Activated CD8-positive, alpha-beta memory T cell treated with anti-CD3 and anti-CD28 coated beads, Interleukin-2, amount 10 ng/mL, durations not matched to agents 7 days and 5 days (primary cell): ENCODE data around the gene FSCN2. TPM values are rescaled to one million over a fixed set of nuclear protein-coding genes. Genes with fewer than 3 reads are reported as not detected.
"Not testable (repeated sequence)": the region's sequence is repeated elsewhere in the genome, so short reads cannot be mapped to it uniquely, and the experiment has no call there.

Experiments used
- ATAC-seq: fragments of 150-1000 bp; cut with Tn5 transposase; one replicate; pipeline ENCODE4 v1.10.0; 2021; ENCODE audit warnings: moderate library complexity
- CTCF ChIA-PET: fragments of 350-600 bp; sonication (Branson Sonifier 250); formaldehyde crosslinking; loops from one replicate; lab custom pipeline; 2021; ENCODE audit warnings: antibody characterized with exemption; lab: Charles Lee
- DNase-seq: peaks from one replicate; pipeline ENCODE4 v3.0.0-alpha.2; 2020
- H3K27ac Mint-ChIP-seq: one replicate; pipeline ENCODE4 v1.8.0; 2021; ENCODE audit warnings: mild to moderate bottlenecking, mixed read lengths
- H3K27me3 Mint-ChIP-seq: one replicate; pipeline ENCODE4 v1.8.0; 2021; ENCODE audit warnings: mixed read lengths
- H3K36me3 Mint-ChIP-seq: one replicate; pipeline ENCODE4 v1.8.0; 2021; ENCODE audit warnings: mild to moderate bottlenecking, mixed read lengths
- H3K4me1 Mint-ChIP-seq: one replicate; pipeline ENCODE4 v1.8.0; 2021; ENCODE audit warnings: mixed read lengths
- H3K4me3 Mint-ChIP-seq: one replicate; pipeline ENCODE4 v1.8.0; 2021; ENCODE audit warnings: mild to moderate bottlenecking, moderate library complexity, mixed read lengths
- H3K9me3 Mint-ChIP-seq: one replicate; pipeline ENCODE4 v1.8.0; 2022; ENCODE audit warnings: low read depth, mixed read lengths
- total RNA-seq, 2 experiments: library from RNA; stranded (reverse); gene quantifications; one replicate each; pipeline ENCODE4 v1.2.3, GENCODE V29; 2021

FSCN2 gene
- total RNA-seq, 2 experiments from 2014 or later: 0.41 to 0.56 TPM

GRCh38 chr17:81583589-81584342 lies 55.6 kb downstream of the FSCN2 start:
- Mint-ChIP-seq H3K36me3 (peaks cover 44% of the 10 kb centered on the region), H3K4me1 (no peaks in the 10 kb centered on the region), H3K27ac (no peak overlapping the region), H3K4me3 (no peak overlapping the region), H3K9me3 (no peaks in the 10 kb centered on the region), H3K27me3 (no peaks in the 10 kb centered on the region)
- no peak for ATAC-seq
- no peak for DNase-seq
- CTCF ChIA-PET: no interaction called here

DNA sequence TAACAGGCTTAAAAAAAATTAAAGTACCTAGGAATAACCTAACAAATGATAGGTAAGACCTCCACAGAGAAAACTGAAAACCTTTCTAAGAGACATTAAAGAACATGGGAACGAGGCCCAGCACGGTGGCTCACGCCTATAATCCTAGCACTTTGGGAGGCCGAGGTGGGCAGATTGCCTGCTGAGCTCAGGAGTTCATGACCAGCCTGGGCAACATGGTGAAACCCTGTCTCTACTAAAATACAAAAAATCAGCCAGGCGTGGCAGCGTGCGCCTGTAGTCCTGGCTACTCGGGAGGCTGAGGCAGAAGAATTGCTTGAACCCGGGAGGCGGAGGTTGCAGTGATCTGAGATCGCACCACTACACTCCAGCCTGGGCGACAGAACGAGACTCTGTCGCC lies 56.6 kb downstream of the FSCN2 start:
- ATAC-seq, H3K27me3 Mint-ChIP-seq, H3K27ac Mint-ChIP-seq, H3K4me3 Mint-ChIP-seq, H3K4me1 Mint-ChIP-seq, DNase-seq, H3K9me3 Mint-ChIP-seq, CTCF ChIA-PET: not testable (repeated sequence)
- H3K36me3 Mint-ChIP-seq: peaks cover 45% of the 10 kb centered on the region

DNA sequence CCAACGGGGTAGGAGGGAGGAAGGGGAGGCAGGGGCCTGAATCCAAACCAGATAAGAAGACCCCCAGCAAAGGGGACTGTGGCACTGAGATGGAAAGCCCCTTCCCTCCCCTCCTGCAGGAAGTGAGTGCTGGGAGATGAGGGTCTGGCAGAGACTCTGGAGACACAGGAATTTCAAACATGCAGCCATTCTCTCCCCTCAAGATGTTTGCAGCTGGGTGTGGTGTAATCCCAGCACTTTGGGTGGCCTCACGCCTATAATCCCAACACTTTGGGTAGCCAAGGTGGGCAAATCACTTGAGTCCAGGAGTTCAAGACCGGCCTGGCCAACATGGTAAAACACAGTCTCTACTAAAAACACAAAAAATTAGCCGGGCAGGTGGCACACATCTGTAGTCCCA lies 57.9 kb downstream of the FSCN2 start:
- no peak overlapping the region for H3K27ac Mint-ChIP-seq
- no peaks in the 10 kb centered on the region for H3K27me3 Mint-ChIP-seq
- H3K4me3 Mint-ChIP-seq: no peak overlapping the region
- no peaks in the 10 kb centered on the region for H3K4me1 Mint-ChIP-seq
- ATAC-seq: no peak
- peaks cover 47% of the 10 kb centered on the region for H3K36me3 Mint-ChIP-seq
- CTCF ChIA-PET: interaction anchor here (0.8 kb wide), 1 partner anchor 23 kb away, joined by 3 read pairs; no protein-coding TSS in a partner anchor
- no peaks in the 10 kb centered on the region for H3K9me3 Mint-ChIP-seq
- DNase-seq: no peak

Other genes with a start within 250 kb of the FSCN2 start
- gene SLC38A10, start 233.1 kb upstream of the FSCN2 start, total RNA-seq: 10 to 100 TPM; 81.7 to 88.7 TPM
- gene BAHCC1, start 132.9 kb upstream of the FSCN2 start, total RNA-seq: under 1 TPM; 0.23 to 0.64 TPM
- 1,000 to 10,000 TPM; 3,566 to 4,759 TPM for gene ACTG1, start 15.6 kb upstream of the FSCN2 start, total RNA-seq
- 10 to 100 TPM; 39.8 to 44.5 TPM for gene FAAP100, start 24.0 kb downstream of the FSCN2 start, total RNA-seq
- gene NPLOC4, start 108.7 kb downstream of the FSCN2 start, total RNA-seq: 100 to 1,000 TPM; 124 to 130 TPM
- under 1 TPM; 0.23 to 0.26 TPM for gene TSPAN10, start 108.8 kb downstream of the FSCN2 start, total RNA-seq
- gene PDE6G, start 128.2 kb downstream of the FSCN2 start, total RNA-seq: 10 to 100 TPM; 12.0 to 12.5 TPM
- gene OXLD1, start 138.2 kb downstream of the FSCN2 start, total RNA-seq: 10 to 100 TPM; 57.9 to 68.5 TPM
- gene CCDC137, start 138.4 kb downstream of the FSCN2 start, total RNA-seq: 10 to 100 TPM; 37.4 to 42.3 TPM
- 10 to 100 TPM; 14.9 to 15.4 TPM for gene ARL16, start 155.4 kb downstream of the FSCN2 start, total RNA-seq
- 100 to 1,000 TPM; 145 to 159 TPM for gene HGS, start 155.6 kb downstream of the FSCN2 start, total RNA-seq
- 100 to 1,000 TPM; 102 to 126 TPM for gene MRPL12, start 175.0 kb downstream of the FSCN2 start, total RNA-seq
- 10 to 100 TPM; 32.8 to 40.1 TPM for gene SLC25A10, start 183.9 kb downstream of the FSCN2 start, total RNA-seq